GM23338 (cell line): ENCODE measurements around the gene ADGB.

Experiments
- CREB1 ChIP-seq: fragments of 250-450 bp; sonication (Bioruptor Pico); IDR thresholded peaks from 2 replicates; pipeline ENCODE4 v1.5.0; 2020; ENCODE audit warnings: low read depth, mild to moderate bottlenecking, moderate library complexity
- EZH2 ChIP-seq: fragments of 200-600 bp; sonication (generic); IDR thresholded peaks from one replicate; pipeline ENCODE4 v1.8.0; 2017; ENCODE audit warnings: antibody characterized with exemption, mild to moderate bottlenecking, low read depth; ENCODE audit not compliant: unreplicated experiment
- EZH2phosphoT487 ChIP-seq: fragments of 200-600 bp; sonication (generic); IDR thresholded peaks from one replicate; pipeline ENCODE4 v1.8.1; 2018; ENCODE audit warnings: antibody characterized with exemption; ENCODE audit not compliant: unreplicated experiment
- NANOG ChIP-seq: IDR thresholded peaks from 2 replicates; pipeline ENCODE4 v1.6.1; 2016; ENCODE audit warnings: antibody characterized with exemption, borderline replicate concordance
- POLR2AphosphoS5 ChIP-seq: IDR thresholded peaks from 2 replicates; pipeline ENCODE4 v1.6.1; 2016; ENCODE audit warnings: antibody characterized with exemption, low read depth
- STAT1 ChIP-seq: IDR thresholded peaks from one replicate; pipeline ENCODE4 v1.6.1; 2016; ENCODE audit warnings: antibody characterized with exemption; ENCODE audit not compliant: unreplicated experiment
- ZNF114 ChIP-seq: fragments of 250-450 bp; sonication (Bioruptor Pico); IDR thresholded peaks from 2 replicates; pipeline ENCODE4 v1.5.0; 2020; ENCODE audit warnings: mild to moderate bottlenecking, moderate library complexity
- ZNF331 ChIP-seq: fragments of 250-450 bp; sonication (Bioruptor Pico); IDR thresholded peaks from 2 replicates; pipeline ENCODE4 v1.5.0; 2020; ENCODE audit warnings: low read depth, mild to moderate bottlenecking, moderate library complexity
- TF ChIP-seq, protein P1 (sequence below), 2 experiments: fragments of 200-600 bp in 1 of 2; sonication (generic) in 1 of 2; conservative IDR thresholded peaks; 2 replicates each; pipeline versions ENCODE4 v1.5.1 to v1.6.1; 2016 to 2017; ENCODE audit warnings: antibody characterized with exemption in 2 of 2, low read depth in 2 of 2, mild to moderate bottlenecking in 2 of 2, moderate library complexity in 1 of 2
- TF ChIP-seq, protein P2 (sequence below): IDR thresholded peaks from one replicate; pipeline ENCODE4 v1.6.1; 2018; ENCODE audit warnings: antibody characterized with exemption; ENCODE audit not compliant: unreplicated experiment
- TF ChIP-seq, protein P3 (sequence below): IDR thresholded peaks from 2 replicates; pipeline ENCODE4 v1.6.1; 2016; ENCODE audit warnings: antibody characterized with exemption

DNA sequence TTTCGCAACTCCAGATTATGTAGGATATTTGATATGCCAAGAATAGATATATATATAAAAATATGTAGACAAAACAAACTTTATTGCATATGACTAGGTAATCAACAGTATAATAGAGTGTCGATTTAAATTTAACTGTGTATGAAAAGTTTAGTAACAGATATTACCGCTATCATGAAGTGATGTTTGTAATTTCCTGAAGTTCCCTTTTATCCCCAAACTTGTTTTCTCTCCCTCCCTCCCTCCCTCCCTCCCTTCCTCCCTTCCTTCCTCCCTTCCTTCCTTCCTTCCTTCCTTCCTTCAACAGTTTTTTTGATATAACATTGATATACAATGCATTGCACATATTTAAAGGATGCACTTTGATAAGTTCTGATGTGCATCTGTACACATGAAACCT, 15.2 kb downstream of the ADGB start:
- TF ChIP-seq POLR2AphosphoS5 (no peak), CREB1 (CRISPR knock-in tag) (no peak), EZH2 (no peak), NANOG (no peak), STAT1 (no peak), EZH2phosphoT487 (no peak), ZNF331 (no peak), ZNF114 (CRISPR knock-in tag) (no peak)
- TF ChIP-seq, protein P1, sequence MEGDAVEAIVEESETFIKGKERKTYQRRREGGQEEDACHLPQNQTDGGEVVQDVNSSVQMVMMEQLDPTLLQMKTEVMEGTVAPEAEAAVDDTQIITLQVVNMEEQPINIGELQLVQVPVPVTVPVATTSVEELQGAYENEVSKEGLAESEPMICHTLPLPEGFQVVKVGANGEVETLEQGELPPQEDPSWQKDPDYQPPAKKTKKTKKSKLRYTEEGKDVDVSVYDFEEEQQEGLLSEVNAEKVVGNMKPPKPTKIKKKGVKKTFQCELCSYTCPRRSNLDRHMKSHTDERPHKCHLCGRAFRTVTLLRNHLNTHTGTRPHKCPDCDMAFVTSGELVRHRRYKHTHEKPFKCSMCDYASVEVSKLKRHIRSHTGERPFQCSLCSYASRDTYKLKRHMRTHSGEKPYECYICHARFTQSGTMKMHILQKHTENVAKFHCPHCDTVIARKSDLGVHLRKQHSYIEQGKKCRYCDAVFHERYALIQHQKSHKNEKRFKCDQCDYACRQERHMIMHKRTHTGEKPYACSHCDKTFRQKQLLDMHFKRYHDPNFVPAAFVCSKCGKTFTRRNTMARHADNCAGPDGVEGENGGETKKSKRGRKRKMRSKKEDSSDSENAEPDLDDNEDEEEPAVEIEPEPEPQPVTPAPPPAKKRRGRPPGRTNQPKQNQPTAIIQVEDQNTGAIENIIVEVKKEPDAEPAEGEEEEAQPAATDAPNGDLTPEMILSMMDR (conservative IDR thresholded peaks at IDR 0.05; ENCODE audit: low read depth in 2 of 2), result no peak
- TF ChIP-seq, protein P2, sequence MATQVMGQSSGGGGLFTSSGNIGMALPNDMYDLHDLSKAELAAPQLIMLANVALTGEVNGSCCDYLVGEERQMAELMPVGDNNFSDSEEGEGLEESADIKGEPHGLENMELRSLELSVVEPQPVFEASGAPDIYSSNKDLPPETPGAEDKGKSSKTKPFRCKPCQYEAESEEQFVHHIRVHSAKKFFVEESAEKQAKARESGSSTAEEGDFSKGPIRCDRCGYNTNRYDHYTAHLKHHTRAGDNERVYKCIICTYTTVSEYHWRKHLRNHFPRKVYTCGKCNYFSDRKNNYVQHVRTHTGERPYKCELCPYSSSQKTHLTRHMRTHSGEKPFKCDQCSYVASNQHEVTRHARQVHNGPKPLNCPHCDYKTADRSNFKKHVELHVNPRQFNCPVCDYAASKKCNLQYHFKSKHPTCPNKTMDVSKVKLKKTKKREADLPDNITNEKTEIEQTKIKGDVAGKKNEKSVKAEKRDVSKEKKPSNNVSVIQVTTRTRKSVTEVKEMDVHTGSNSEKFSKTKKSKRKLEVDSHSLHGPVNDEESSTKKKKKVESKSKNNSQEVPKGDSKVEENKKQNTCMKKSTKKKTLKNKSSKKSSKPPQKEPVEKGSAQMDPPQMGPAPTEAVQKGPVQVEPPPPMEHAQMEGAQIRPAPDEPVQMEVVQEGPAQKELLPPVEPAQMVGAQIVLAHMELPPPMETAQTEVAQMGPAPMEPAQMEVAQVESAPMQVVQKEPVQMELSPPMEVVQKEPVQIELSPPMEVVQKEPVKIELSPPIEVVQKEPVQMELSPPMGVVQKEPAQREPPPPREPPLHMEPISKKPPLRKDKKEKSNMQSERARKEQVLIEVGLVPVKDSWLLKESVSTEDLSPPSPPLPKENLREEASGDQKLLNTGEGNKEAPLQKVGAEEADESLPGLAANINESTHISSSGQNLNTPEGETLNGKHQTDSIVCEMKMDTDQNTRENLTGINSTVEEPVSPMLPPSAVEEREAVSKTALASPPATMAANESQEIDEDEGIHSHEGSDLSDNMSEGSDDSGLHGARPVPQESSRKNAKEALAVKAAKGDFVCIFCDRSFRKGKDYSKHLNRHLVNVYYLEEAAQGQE, result no peak
- TF ChIP-seq, protein P3, sequence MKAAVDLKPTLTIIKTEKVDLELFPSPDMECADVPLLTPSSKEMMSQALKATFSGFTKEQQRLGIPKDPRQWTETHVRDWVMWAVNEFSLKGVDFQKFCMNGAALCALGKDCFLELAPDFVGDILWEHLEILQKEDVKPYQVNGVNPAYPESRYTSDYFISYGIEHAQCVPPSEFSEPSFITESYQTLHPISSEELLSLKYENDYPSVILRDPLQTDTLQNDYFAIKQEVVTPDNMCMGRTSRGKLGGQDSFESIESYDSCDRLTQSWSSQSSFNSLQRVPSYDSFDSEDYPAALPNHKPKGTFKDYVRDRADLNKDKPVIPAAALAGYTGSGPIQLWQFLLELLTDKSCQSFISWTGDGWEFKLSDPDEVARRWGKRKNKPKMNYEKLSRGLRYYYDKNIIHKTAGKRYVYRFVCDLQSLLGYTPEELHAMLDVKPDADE, result no peak
